Nephron (organoid): Measurements from ENCODE around the gene CD69.

Experiments used
- H3K27ac Mint-ChIP-seq, 3 experiments: 2 replicates each; pipeline ENCODE4 v1.8.0; 2020; ENCODE audit warnings: mixed read lengths in 3 of 3, mild to moderate bottlenecking in 2 of 3, moderate library complexity in 1 of 3
- H3K27me3 Mint-ChIP-seq: 2 replicates; pipeline ENCODE4 v1.8.0; 2021; ENCODE audit warnings: low read depth, mild to moderate bottlenecking, moderate library complexity, mixed read lengths
- H3K36me3 Mint-ChIP-seq: 2 replicates; pipeline ENCODE4 v1.8.0; 2020; ENCODE audit warnings: low read depth, mixed read lengths
- H3K4me1 Mint-ChIP-seq: 2 replicates; pipeline ENCODE4 v1.8.0; 2020; ENCODE audit warnings: mixed read lengths
- H3K4me3 Mint-ChIP-seq, 3 experiments: 2 replicates each; pipeline ENCODE4 v1.8.0; 2020; ENCODE audit warnings: mild to moderate bottlenecking in 3 of 3, mixed read lengths in 3 of 3, moderate library complexity in 2 of 3
- H3K9me3 Mint-ChIP-seq: 2 replicates; pipeline ENCODE4 v1.8.0; 2020; ENCODE audit warnings: mixed read lengths
- CTCF ChIP-seq, 3 experiments: fragments of 200-600 bp; sonication (generic); IDR thresholded peaks; one replicate each; pipeline ENCODE4 v1.5.0; 2021; ENCODE audit warnings: antibody characterized with exemption in 3 of 3; ENCODE audit not compliant: unreplicated experiment in 3 of 3

CD69 gene

GRCh38 chr12:9731797-9732196, 28.9 kb downstream of the CD69 start:
- H3K9me3 Mint-ChIP-seq: no peaks in the 10 kb centered on the region
- H3K27ac Mint-ChIP-seq: no peak overlapping the region
- TF ChIP-seq CTCF (IDR thresholded peaks at IDR 0.05; ENCODE audit: unreplicated experiment in 3 of 3): no peak
- H3K36me3 Mint-ChIP-seq: no peaks in the 10 kb centered on the region
- H3K4me1 Mint-ChIP-seq: peaks cover 2% of the 10 kb centered on the region
- H3K27me3 Mint-ChIP-seq: no peaks in the 10 kb centered on the region
- H3K4me3 Mint-ChIP-seq: no peak overlapping the region

- H3K4me1 Mint-ChIP-seq: no peaks in the 10 kb centered on the region
- no peak overlapping the region for H3K27ac Mint-ChIP-seq
- H3K27me3 Mint-ChIP-seq: no peaks in the 10 kb centered on the region
Observed at GRCh38 chr12:9731393-9731792, 29.3 kb downstream of the CD69 start.

GRCh38 chr12:9730591-9730990, 30.1 kb downstream of the CD69 start:
- TF ChIP-seq CTCF (IDR thresholded peaks at IDR 0.05; ENCODE audit: unreplicated experiment in 3 of 3): no peak
- H3K27me3 Mint-ChIP-seq: no peaks in the 10 kb centered on the region

More at GRCh38 chr12:9731393-9731792, 29.3 kb downstream of the CD69 start:
- H3K4me3 Mint-ChIP-seq: no peak overlapping the region
- H3K9me3 Mint-ChIP-seq: no peaks in the 10 kb centered on the region
- no peaks in the 10 kb centered on the region for H3K36me3 Mint-ChIP-seq
- no peak for TF ChIP-seq CTCF (IDR thresholded peaks at IDR 0.05; ENCODE audit: unreplicated experiment in 3 of 3)

GRCh38 chr12:9730011-9730410, 30.7 kb downstream of the CD69 start:
- TF ChIP-seq CTCF (IDR thresholded peaks at IDR 0.05; ENCODE audit: unreplicated experiment in 3 of 3): no peak

More at GRCh38 chr12:9730591-9730990, 30.1 kb downstream of the CD69 start:
- H3K4me1 Mint-ChIP-seq: no peaks in the 10 kb centered on the region
- H3K36me3 Mint-ChIP-seq: no peaks in the 10 kb centered on the region
- no peaks in the 10 kb centered on the region for H3K9me3 Mint-ChIP-seq
- H3K27ac Mint-ChIP-seq: no peak overlapping the region
- H3K4me3 Mint-ChIP-seq: no peak overlapping the region

GRCh38 chr12:9729082-9729481, 31.6 kb downstream of the CD69 start:
- no peaks in the 10 kb centered on the region for H3K36me3 Mint-ChIP-seq
- no peak for TF ChIP-seq CTCF (IDR thresholded peaks at IDR 0.05; ENCODE audit: unreplicated experiment in 3 of 3)

More at GRCh38 chr12:9730011-9730410, 30.7 kb downstream of the CD69 start:
- Mint-ChIP-seq H3K9me3 (no peaks in the 10 kb centered on the region), H3K4me3 (no peak overlapping the region), H3K36me3 (no peaks in the 10 kb centered on the region), H3K27ac (no peak overlapping the region), H3K27me3 (no peaks in the 10 kb centered on the region), H3K4me1 (no peaks in the 10 kb centered on the region)

GRCh38 chr12:9727813-9728212, 32.9 kb downstream of the CD69 start:
- Mint-ChIP-seq H3K4me1 (no peaks in the 10 kb centered on the region), H3K27ac (no peak overlapping the region), H3K36me3 (no peaks in the 10 kb centered on the region), H3K4me3 (no peak overlapping the region), H3K27me3 (no peaks in the 10 kb centered on the region), H3K9me3 (no peaks in the 10 kb centered on the region)
- no peak for TF ChIP-seq CTCF (IDR thresholded peaks at IDR 0.05; ENCODE audit: unreplicated experiment in 3 of 3)

More at GRCh38 chr12:9729082-9729481, 31.6 kb downstream of the CD69 start:
- no peak overlapping the region for H3K27ac Mint-ChIP-seq
- no peaks in the 10 kb centered on the region for H3K9me3 Mint-ChIP-seq
- no peaks in the 10 kb centered on the region for H3K4me1 Mint-ChIP-seq
- no peak overlapping the region for H3K4me3 Mint-ChIP-seq
- H3K27me3 Mint-ChIP-seq: no peaks in the 10 kb centered on the region
